Mesenchymal stem cell (in vitro differentiated cells and primary cell): ENCODE data around the gene ZKSCAN5.
"Not testable (repeated sequence)": the region's sequence is repeated elsewhere in the genome, so short reads cannot be mapped to it uniquely, and the experiment has no call there.

ENCODE experiments used
- DNase-seq: peaks from one replicate; pipeline ENCODE4 v3.0.0-alpha.2; 2013
- H2AFZ ChIP-seq: one replicate; pipeline ENCODE4 v1.6.1; 2013; ENCODE audit warnings: low read depth, mild to moderate bottlenecking, control low read depth, inconsistent platforms, low read length, moderate library complexity
- H2AK5ac ChIP-seq: 2 replicates; pipeline ENCODE4 v1.6.1; 2013; ENCODE audit warnings: low read length, moderate library complexity, mild to moderate bottlenecking, inconsistent platforms; ENCODE audit not compliant: severe bottlenecking
- H2BK120ac ChIP-seq: one replicate; pipeline ENCODE4 v1.6.1; 2013; ENCODE audit warnings: low read depth, mild to moderate bottlenecking, inconsistent platforms, low read length, moderate library complexity
- H2BK12ac ChIP-seq, 2 experiments: one replicate each; pipeline ENCODE4 v1.6.1; 2013; ENCODE audit warnings: inconsistent platforms in 2 of 2, low read length in 2 of 2, mild to moderate bottlenecking in 2 of 2, moderate library complexity in 2 of 2, control low read depth in 1 of 2
- H2BK15ac ChIP-seq: one replicate; pipeline ENCODE4 v1.6.1; 2013; ENCODE audit warnings: mild to moderate bottlenecking, low read depth, inconsistent platforms; ENCODE audit not compliant: poor library complexity, severe bottlenecking
- H2BK5ac ChIP-seq: 2 replicates; pipeline ENCODE4 v1.6.1; 2013; ENCODE audit warnings: low read depth, mild to moderate bottlenecking, low read length, control low read depth, inconsistent platforms; ENCODE audit not compliant: poor library complexity, severe bottlenecking
- H3K14ac ChIP-seq, 2 experiments: one replicate each; pipeline ENCODE4 v1.6.1; 2013; ENCODE audit warnings: inconsistent platforms in 2 of 2, low read length in 2 of 2, control low read depth in 1 of 2, mild to moderate bottlenecking in 1 of 2, moderate library complexity in 1 of 2
- H3K18ac ChIP-seq, 2 experiments: one replicate each; pipeline ENCODE4 v1.6.1; 2013; ENCODE audit warnings: inconsistent platforms in 2 of 2, low read length in 2 of 2, control low read depth in 1 of 2, low read depth in 1 of 2, mild to moderate bottlenecking in 1 of 2
- H3K23ac ChIP-seq, 2 experiments: one replicate each; pipeline ENCODE4 v1.6.1; 2013; ENCODE audit warnings: inconsistent platforms in 2 of 2, low read length in 2 of 2, mild to moderate bottlenecking in 2 of 2, moderate library complexity in 2 of 2, control low read depth in 1 of 2
- H3K27ac ChIP-seq: 2 replicates; pipeline ENCODE4 v1.5.1; 2013; ENCODE audit warnings: mild to moderate bottlenecking, moderate library complexity, low read length, control low read depth, inconsistent platforms; ENCODE audit not compliant: poor library complexity, severe bottlenecking
- H3K27me3 ChIP-seq, 2 experiments: 2 replicates each; pipeline versions ENCODE4 v1.6.1 to v1.7.0; 2013; ENCODE audit warnings: low read length in 2 of 2, mild to moderate bottlenecking in 2 of 2, moderate library complexity in 2 of 2, control low read depth in 1 of 2, inconsistent platforms in 1 of 2; ENCODE audit not compliant: control insufficient read depth in 1 of 2, insufficient read depth in 1 of 2
- H3K36me3 ChIP-seq, 2 experiments: 2 replicates each; pipeline versions ENCODE4 v1.6.1 to v1.7.0; 2013; ENCODE audit warnings: low read length in 2 of 2, control low read depth in 1 of 2, inconsistent platforms in 1 of 2, low read depth in 1 of 2, mild to moderate bottlenecking in 1 of 2; ENCODE audit not compliant: insufficient read depth in 2 of 2, control insufficient read depth in 1 of 2
- H3K4ac ChIP-seq, 2 experiments: one replicate each; pipeline ENCODE4 v1.6.1; 2013; ENCODE audit warnings: inconsistent platforms in 2 of 2, low read length in 2 of 2, mild to moderate bottlenecking in 2 of 2, moderate library complexity in 2 of 2, control low read depth in 1 of 2, low read depth in 1 of 2
- H3K4me1 ChIP-seq: 2 replicates; pipeline ENCODE4 v1.6.1; 2013; ENCODE audit warnings: low read depth, low read length, control low read depth; ENCODE audit not compliant: control insufficient read depth, insufficient read depth
- H3K4me2 ChIP-seq: 2 replicates; pipeline ENCODE4 v1.6.1; 2013; ENCODE audit warnings: low read length, mild to moderate bottlenecking, inconsistent platforms; ENCODE audit not compliant: poor library complexity, severe bottlenecking
- H3K4me3 ChIP-seq, 2 experiments: 2 replicates each; pipeline versions ENCODE4 v1.5.1 to v1.7.0; 2013; ENCODE audit warnings: low read length in 2 of 2, mild to moderate bottlenecking in 2 of 2, control low read depth in 1 of 2, low read depth in 1 of 2; ENCODE audit not compliant: insufficient read depth in 1 of 2
- H3K79me1 ChIP-seq: replicated peaks from 2 replicates; pipeline ENCODE4 v1.6.1; 2013; ENCODE audit warnings: mild to moderate bottlenecking, control low read depth, low read length, inconsistent platforms; ENCODE audit not compliant: poor library complexity, severe bottlenecking
- H3K9ac ChIP-seq: 2 replicates; pipeline ENCODE4 v1.7.0; 2013; ENCODE audit warnings: mild to moderate bottlenecking, low read length, moderate library complexity
- H3K9me3 ChIP-seq: 2 replicates; pipeline ENCODE4 v1.7.0; 2013; ENCODE audit warnings: mild to moderate bottlenecking, low read length; ENCODE audit not compliant: control insufficient read depth
- H4K8ac ChIP-seq: one replicate; pipeline ENCODE4 v1.6.1; 2013; ENCODE audit warnings: inconsistent platforms, mild to moderate bottlenecking, low read length, moderate library complexity
- H4K91ac ChIP-seq: one replicate; pipeline ENCODE4 v1.6.1; 2013; ENCODE audit warnings: mild to moderate bottlenecking, low read length, inconsistent platforms
- WGBS: methylation state at CpG from one replicate; pipeline ENCODE4 v1.1.7; 2013; ENCODE audit warnings: mixed read lengths; 5-methylcytosine and 5-hydroxymethylcytosine counted together

Gene ZKSCAN5

DNA sequence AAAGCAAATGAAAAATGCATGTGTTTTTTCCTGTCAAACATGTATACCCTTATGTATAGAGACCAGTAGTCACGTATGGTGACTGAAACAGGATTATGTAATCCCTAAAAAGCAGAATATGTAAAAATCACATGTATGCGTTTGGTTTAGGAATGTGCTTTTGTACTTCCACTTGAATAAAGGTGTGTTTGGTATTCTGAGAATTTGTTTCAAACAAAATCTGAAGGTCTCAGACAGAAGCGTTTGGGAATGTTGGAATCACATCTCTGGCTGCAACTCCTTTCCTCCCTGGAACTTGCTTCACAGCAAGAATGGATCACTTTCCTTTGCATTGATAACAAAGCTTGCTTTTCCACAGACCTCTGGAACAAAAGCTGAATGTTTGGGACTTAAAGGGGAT, 71.8 kb downstream of the ZKSCAN5 start:
- Histone ChIP-seq H4K8ac (no peak overlapping the region), H3K27ac (no peak overlapping the region), H3K36me3 (peaks cover 5 to 41% of the 10 kb centered on the region in 2 experiments), H3K4ac (no peak overlapping the region), H3K4me2 (no peak overlapping the region), H2BK120ac (no peak overlapping the region), H3K23ac (no peak overlapping the region), H2BK15ac (no peak overlapping the region), H2AK5ac (no peak overlapping the region), H3K4me1 (peaks cover 6% of the 10 kb centered on the region), H3K27me3 (no peaks in the 10 kb centered on the region), H3K9ac (no peak overlapping the region), H2AFZ (no peak overlapping the region), H3K18ac (no peak overlapping the region), H2BK5ac (no peak overlapping the region), H3K9me3 (no peaks in the 10 kb centered on the region), H3K79me1 (peaks cover 11% of the 10 kb centered on the region), H2BK12ac (no peak overlapping the region), H4K91ac (no peak overlapping the region), H3K14ac (no peak overlapping the region), H3K4me3 (no peak overlapping the region)
- 88% methylated on average over 3 of the region's 3 CpGs for WGBS
- DNase-seq: no peak

DNA sequence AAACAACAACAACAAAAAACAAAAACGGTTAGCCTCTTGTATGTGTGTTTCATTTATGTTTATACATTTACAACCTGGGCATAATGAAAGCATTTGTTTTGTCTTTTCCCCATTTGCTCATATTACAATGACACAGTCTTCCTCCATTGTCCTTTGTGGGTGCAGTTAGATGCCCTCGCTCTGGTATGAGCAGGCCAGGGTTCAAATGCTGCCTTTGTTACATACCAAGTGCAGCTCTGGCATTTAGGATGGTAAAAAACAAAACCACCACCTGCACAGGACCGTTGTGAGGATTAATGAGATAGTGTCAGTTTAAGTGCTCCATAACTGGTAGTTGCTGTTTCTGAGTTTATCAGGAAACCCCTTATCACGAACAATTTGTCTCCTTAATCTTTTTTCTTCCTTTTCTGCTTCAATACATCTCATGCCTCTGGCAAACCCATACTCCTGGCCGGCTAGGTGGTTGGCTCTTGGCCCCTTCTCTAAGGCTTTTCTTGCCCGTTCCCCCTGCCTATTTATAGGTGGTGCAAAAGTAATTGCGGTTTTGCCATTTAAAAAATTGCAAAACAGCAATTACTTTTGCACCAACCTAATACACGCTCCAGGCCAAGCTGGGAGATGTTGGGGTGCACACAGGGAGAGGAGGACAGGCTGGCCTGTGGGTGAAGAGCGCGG, 75.0 kb downstream of the ZKSCAN5 start:
- Histone ChIP-seq H3K14ac (no peak overlapping the region), H2BK120ac (no peak overlapping the region), H2BK12ac (no peak overlapping the region), H3K4me3 (peak overlapping the region in 1 of 2 experiments; percentile 92), H3K23ac (peak overlapping the region in 1 of 2 experiments; percentile 3), H4K8ac (peak overlapping the region; percentile 27), H3K27me3 (no peaks in the 10 kb centered on the region), H3K18ac (peak overlapping the region in 1 of 2 experiments; percentile 6), H3K4me2 (peak overlapping the region; percentile 80), H2BK15ac (no peak overlapping the region), H3K9ac (peak overlapping the region; percentile 86), H3K9me3 (no peaks in the 10 kb centered on the region), H3K36me3 (peaks cover 5 to 10% of the 10 kb centered on the region in 2 experiments), H3K4ac (no peak overlapping the region), H4K91ac (peak overlapping the region; percentile 27), H3K4me1 (peaks cover 6% of the 10 kb centered on the region), H2BK5ac (no peak overlapping the region), H2AFZ (peak overlapping the region; percentile 19), H3K79me1 (peaks cover 7% of the 10 kb centered on the region), H2AK5ac (no peak overlapping the region), H3K27ac (no peak overlapping the region)
- DNase-seq: no peak
- WGBS: 76% methylated on average over 7 of the region's 10 CpGs

DNA sequence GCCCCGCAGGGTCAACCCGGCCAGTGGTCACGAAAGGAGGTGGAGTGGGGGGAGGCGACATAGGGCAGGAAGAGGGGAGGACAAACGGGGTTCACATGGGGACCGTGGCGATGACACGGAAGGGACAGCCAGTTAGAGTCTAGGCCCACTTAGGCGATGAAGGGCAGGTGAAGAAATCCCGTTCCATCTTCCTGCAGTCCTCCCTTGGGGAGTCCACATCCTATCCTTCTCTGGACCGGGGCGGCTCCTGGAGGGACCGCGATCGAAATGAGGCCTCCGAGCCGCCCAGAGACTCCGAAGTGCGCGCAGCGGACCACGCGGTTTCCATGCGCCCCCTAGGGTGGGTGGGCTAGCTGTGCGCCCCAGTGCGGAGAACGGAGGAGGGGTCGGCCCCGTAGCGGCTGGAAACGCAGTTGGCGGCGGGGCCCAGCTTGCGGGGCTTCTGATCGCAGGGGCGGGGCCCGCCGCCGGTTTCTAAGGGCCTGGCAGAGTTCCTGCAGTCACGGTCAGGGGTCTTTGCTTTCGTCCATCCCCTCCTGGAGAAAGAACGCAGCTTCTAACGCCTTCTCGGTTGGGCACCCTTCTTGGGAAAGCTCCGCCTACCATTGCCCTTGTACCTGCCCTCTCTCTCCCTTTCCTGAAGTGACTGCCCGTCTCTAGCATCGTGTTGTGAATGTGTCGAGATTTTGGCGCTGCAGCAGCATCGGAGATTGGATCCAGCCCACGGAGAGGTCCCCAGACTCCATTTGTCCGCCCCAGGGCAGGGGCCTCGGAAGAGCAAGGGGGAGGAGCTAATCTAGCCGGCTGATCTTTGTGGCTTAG, 75.7 kb downstream of the ZKSCAN5 start:
- Histone ChIP-seq H2BK120ac (no peak overlapping the region), H3K27me3 (no peaks in the 10 kb centered on the region), H3K18ac (peak overlapping the region; percentile 6 to 26), H4K8ac (peak overlapping the region; percentile 29), H2BK15ac (no peak overlapping the region), H3K4ac (peak overlapping the region in 1 of 2 experiments; percentile 49), H2BK5ac (no peak overlapping the region), H3K14ac (peak overlapping the region in 1 of 2 experiments; percentile 9), H2BK12ac (no peak overlapping the region), H2AFZ (peak overlapping the region; percentile 19), H3K9me3 (no peaks in the 10 kb centered on the region), H3K4me2 (peak overlapping the region; percentile 80), H3K23ac (peak overlapping the region in 1 of 2 experiments; percentile 3), H3K79me1 (peaks cover 4% of the 10 kb centered on the region), H3K9ac (peak overlapping the region; percentile 86), H3K36me3 (peaks cover 1 to 3% of the 10 kb centered on the region in 2 experiments), H3K4me3 (peak overlapping the region; percentile 51 to 92), H2AK5ac (no peak overlapping the region), H3K4me1 (peaks cover 6% of the 10 kb centered on the region), H3K27ac (no peak overlapping the region), H4K91ac (peak overlapping the region; percentile 27)
- DNase-seq: peak; percentile 45
- 7% methylated on average over 45 of the region's 54 CpGs for WGBS

DNA sequence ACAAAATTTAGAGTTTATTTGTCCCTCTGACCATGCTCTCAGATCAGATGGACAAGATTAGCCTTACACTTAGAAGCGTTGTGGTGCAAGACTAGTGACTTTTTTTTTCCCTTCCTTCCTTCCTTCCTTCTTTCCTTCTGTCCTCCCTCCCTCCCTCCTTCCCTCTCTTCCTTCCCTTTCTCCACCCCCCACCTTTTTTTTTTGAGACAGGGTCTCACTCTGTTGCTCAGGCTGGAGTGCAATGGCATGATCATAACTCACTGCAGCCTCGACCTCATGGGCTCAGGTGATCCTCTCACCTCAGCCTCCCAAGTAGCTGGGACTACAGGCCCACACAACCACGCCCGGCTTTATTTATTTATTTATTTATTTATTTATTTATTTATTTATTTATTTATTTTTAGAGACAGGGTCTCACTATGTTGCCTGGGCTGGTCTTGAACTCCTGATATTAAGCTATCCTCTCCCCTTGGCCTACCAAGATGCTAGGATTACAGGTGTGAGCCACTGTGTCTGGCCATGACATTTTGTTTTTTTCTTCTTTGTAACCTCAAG, 76.4 kb downstream of the ZKSCAN5 start:
- not testable (repeated sequence) for H3K27ac ChIP-seq, H3K4ac ChIP-seq, H2AK5ac ChIP-seq, H3K36me3 ChIP-seq, H3K9me3 ChIP-seq, H2BK5ac ChIP-seq, H2BK120ac ChIP-seq, H3K18ac ChIP-seq, H3K23ac ChIP-seq, DNase-seq, H4K91ac ChIP-seq, H3K79me1 ChIP-seq, H3K14ac ChIP-seq, H2BK15ac ChIP-seq, H3K27me3 ChIP-seq, H3K4me1 ChIP-seq, H4K8ac ChIP-seq, H2BK12ac ChIP-seq
- peak overlapping the region; percentile 86 for H3K9ac ChIP-seq
- peak overlapping the region; percentile 19 for H2AFZ ChIP-seq
- H3K4me2 ChIP-seq: peak overlapping the region; percentile 80
- H3K4me3 ChIP-seq: peak overlapping the region; percentile 51 to 92
- WGBS: 24% methylated on average over 2 of the region's 4 CpGs
